Psoas muscle (tissue), 8 donors: ENCODE results near the gene BCDIN3D. TPM values are rescaled to one million over a fixed set of nuclear protein-coding genes. Genes with fewer than 3 reads are reported as not detected.

Experiments
- ATAC-seq, 4 donors: fragments of 200-7000 bp; cut with Tn5 transposase; one replicate each; pipeline ENCODE4 v1.9.1; 2020; ENCODE audit warnings: moderate library complexity in 3 of 4, mild to moderate bottlenecking in 2 of 4
- DNase-seq, 2 donors: peaks; one replicate each; pipeline ENCODE4 v3.0.0-alpha.2; 2020
- H3K27ac ChIP-seq: fragments of 200-600 bp; one replicate; pipeline ENCODE4 v1.8.0; 2022
- H3K27me3 ChIP-seq, 3 donors: fragments of 200-600 bp in 1 of 3; one replicate each; pipeline versions ENCODE4 v1.6.1 to v1.8.0; 2013 to 2022; ENCODE audit warnings: low read length in 2 of 3, mild to moderate bottlenecking in 2 of 3, moderate library complexity in 1 of 3; ENCODE audit not compliant: insufficient read depth in 3 of 3
- H3K36me3 ChIP-seq, 2 donors: fragments of 200-600 bp in 1 of 2; one replicate each; pipeline versions ENCODE4 v1.6.1 to v1.8.0; 2013 to 2022; ENCODE audit warnings: low read depth in 1 of 2, mild to moderate bottlenecking in 1 of 2, moderate library complexity in 1 of 2; ENCODE audit not compliant: insufficient read depth in 1 of 2
- H3K4me1 ChIP-seq: fragments of 200-600 bp; one replicate; pipeline ENCODE4 v1.8.0; 2022
- H3K4me3 ChIP-seq: fragments of 200-600 bp; one replicate; pipeline ENCODE4 v1.8.0; 2022; ENCODE audit warnings: mild to moderate bottlenecking
- H3K9me3 ChIP-seq: fragments of 200-600 bp; one replicate; pipeline ENCODE4 v1.8.0; 2022
- CTCF ChIP-seq: fragments of 200-600 bp; IDR thresholded peaks from one replicate; pipeline ENCODE4 v1.8.0; 2022; ENCODE audit warnings: antibody characterized with exemption
- WGBS, 3 donors: extraction: QIAGEN DNeasy Blood & Tissue Kit; methylation state at CpG; one replicate each; pipeline versions ENCODE4 v1.1.6 to v1.1.7; 2013; 5-methylcytosine and 5-hydroxymethylcytosine counted together
- intact Hi-C, 2 donors: fragments of 100-400 bp; cut with DNase I; formaldehyde crosslinking; loops; one replicate each; pipeline versions ENCODE4 v1.11.0 to v1.14.2; 2022
- polyA plus RNA-seq, 3 donors: library from polyadenylated mRNA; stranded (reverse); fragments of 200-250 nt; gene quantifications; one replicate each; pipeline ENCODE4 v1.2.3, GENCODE V29; 2013
- total RNA-seq, 4 donors: library from RNA; stranded (reverse); fragmentation: NEBNext Ultra II Directional in 2 of 4; extraction: Animal tissue kit (Norgen Biotek cat#: 25700) in 2 of 4; gene quantifications; one replicate each; pipeline versions ENCODE4 v1.2.1 to v1.2.4, GENCODE V29; 2021 to 2023
- donor health status: healthy with polysubstance abuse.
- donor health status: DM: no; HTN: no; CAD: no; lungs with moderate emphysema.
- donor health status: Bipolar disorder and iron deficiency.
- donor health status: healthy.
- donor health status: DM: yes; HTN: yes; CAD: no.
- donor health status: DM: no; HTN: no; CAD: no.
- donor health status: DM: no; HTN: no; CAD: no.
- donor health status: DM: yes; HTN: yes; CAD: no.

BCDIN3D gene
- total and polyA plus RNA-seq, 7 donors, result 1.6 to 9.0 (median 3.1) TPM

DNA sequence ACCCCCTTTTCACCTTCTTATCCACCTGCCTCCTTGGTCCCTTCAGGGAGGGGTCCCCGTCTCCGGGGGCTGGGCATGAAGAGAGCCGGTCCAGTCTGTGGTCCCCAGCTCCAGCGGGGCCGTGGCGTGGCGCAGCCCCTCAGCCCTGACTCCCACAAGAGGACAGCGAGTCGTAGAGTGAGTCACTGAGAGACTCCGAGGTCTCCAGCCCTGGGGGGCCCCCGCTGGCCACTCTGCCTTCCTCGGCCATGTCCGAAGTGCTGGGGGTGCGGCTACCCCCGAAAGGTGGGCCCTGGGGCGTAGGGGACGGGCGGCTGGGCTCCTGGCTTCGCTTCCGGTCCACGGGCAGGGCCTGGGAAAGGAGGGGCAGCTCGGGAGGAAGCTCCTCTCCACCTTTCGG lies 51.2 kb downstream of the BCDIN3D start:
- peaks cover 5% of the 10 kb centered on the region for H3K9me3 ChIP-seq
- DNase-seq, result no peak
- 84 to 91% (median 89%) methylated on average over 23 of the region's 23 CpGs for WGBS, 3 donors
- peaks cover 8 to 56% of the 10 kb centered on the region in 2 donors for H3K36me3 ChIP-seq
- no peaks in the 10 kb centered on the region for H3K27me3 ChIP-seq
- H3K27ac ChIP-seq, result no peak overlapping the region
- H3K4me1 ChIP-seq, result no peaks in the 10 kb centered on the region
- ATAC-seq, result no peak
- TF ChIP-seq CTCF, result no peak
- intact Hi-C loops, result no loop called here
- no peak overlapping the region for H3K4me3 ChIP-seq

- no peak for TF ChIP-seq CTCF
- 76 to 81% (median 80%) methylated on average over 22 of the region's 22 CpGs for WGBS, 3 donors
- no peak for DNase-seq
- Histone ChIP-seq H3K4me3 (no peak overlapping the region), H3K36me3 (peaks cover 8 to 52% of the 10 kb centered on the region in 2 donors), H3K4me1 (no peaks in the 10 kb centered on the region), H3K27ac (no peak overlapping the region), H3K9me3 (peaks cover 5% of the 10 kb centered on the region), H3K27me3 (no peaks in the 10 kb centered on the region)
- ATAC-seq, result no peak
- intact Hi-C loops, result no loop called here
Observed at GRCh38 chr12:49790741-49791555, 52.0 kb downstream of the BCDIN3D start.

DNA sequence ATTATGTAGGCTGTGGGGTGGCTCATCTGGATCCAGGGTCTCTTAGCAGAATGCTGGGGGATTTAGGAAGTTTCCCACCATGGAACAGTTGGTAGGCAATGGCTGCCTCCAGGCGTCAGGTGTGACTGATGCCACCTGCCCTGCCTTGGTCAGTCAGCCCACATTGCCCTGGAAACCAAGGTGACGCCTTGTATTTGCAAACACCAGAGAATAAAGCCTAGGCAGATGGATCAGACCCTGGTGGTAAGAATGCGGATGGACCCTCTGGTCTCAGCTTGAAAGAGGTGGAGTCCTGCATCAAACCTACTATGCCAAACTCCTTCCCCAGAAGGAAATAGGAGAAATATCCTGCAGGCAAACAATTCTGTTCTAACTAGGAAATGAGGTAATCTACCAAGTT lies 52.9 kb downstream of the BCDIN3D start:
- DNase-seq, result no peak

DNA sequence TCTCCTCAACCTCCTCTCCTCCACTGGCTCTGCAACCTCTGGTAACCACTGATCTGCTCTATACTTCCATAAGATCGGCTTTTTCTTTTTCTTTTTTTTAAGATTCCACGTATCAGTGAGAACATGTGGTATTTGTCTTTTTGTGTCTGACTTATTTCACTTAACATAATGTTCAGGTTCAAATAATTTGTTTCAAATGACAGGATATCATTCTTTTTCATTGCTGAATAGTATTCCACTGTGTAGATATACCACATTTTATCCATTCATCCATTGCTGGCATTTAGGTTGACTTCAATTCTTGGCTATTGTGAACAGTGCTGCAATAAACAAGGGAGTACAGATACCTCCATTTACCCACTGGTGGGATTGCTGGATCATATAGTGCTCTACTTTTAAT lies 55.2 kb downstream of the BCDIN3D start:
- 97 to 98% (median 98%) methylated on average over 2 of the region's 2 CpGs for WGBS, 3 donors

More for the DNA sequence above, 52.9 kb downstream of the BCDIN3D start:
- Histone ChIP-seq H3K4me3 (no peak overlapping the region), H3K36me3 (peaks cover 8 to 43% of the 10 kb centered on the region in 2 donors), H3K9me3 (peaks cover 5% of the 10 kb centered on the region), H3K27ac (no peak overlapping the region), H3K27me3 (no peaks in the 10 kb centered on the region), H3K4me1 (peaks cover 4% of the 10 kb centered on the region)
- no peak for ATAC-seq
- intact Hi-C loops, result no loop called here
- WGBS, 3 donors, result 80 to 87% (median 85%) methylated on average over 3 of the region's 3 CpGs
- TF ChIP-seq CTCF, result no peak

More for the DNA sequence above, 55.2 kb downstream of the BCDIN3D start:
- Histone ChIP-seq H3K4me3 (no peak overlapping the region), H3K27ac (no peak overlapping the region), H3K9me3 (peaks cover 5% of the 10 kb centered on the region), H3K27me3 (no peaks in the 10 kb centered on the region), H3K36me3 (peaks cover 5 to 32% of the 10 kb centered on the region in 2 donors), H3K4me1 (peaks cover 26% of the 10 kb centered on the region)
- no peak for DNase-seq
- ATAC-seq, result no peak
- TF ChIP-seq CTCF, result no peak
- intact Hi-C loops, result loop anchor here in 1 of 2 donors (1.0 kb wide), 1 partner anchor 13 kb away; no protein-coding TSS in a partner anchor

Other genes starting within 250 kb of the BCDIN3D start
- under 1 TPM; 0.44 to 0.63 (median 0.46) TPM for gene FAM186B, start 237.5 kb downstream of the BCDIN3D start, total RNA-seq
- under 1 TPM; 0.04 to 1.00 (median 0.23) TPM for gene FAM186B, start 237.5 kb downstream of the BCDIN3D start, polyA plus RNA-seq
- 10 to 100 TPM; 24.5 to 26.1 (median 25.3) TPM for gene PRPF40B, start 219.5 kb downstream of the BCDIN3D start, total RNA-seq
- 10 to 100 TPM; 10.1 to 18.8 (median 15.7) TPM for gene PRPF40B, start 219.5 kb downstream of the BCDIN3D start, polyA plus RNA-seq
- gene FMNL3, start 135.7 kb downstream of the BCDIN3D start, total RNA-seq, result 10 to 100 TPM in 1 of 4 donors, 1 to 10 TPM in 3; 5.5 to 11.3 (median 7.8) TPM
- gene FMNL3, start 135.7 kb downstream of the BCDIN3D start, polyA plus RNA-seq, result 1 to 10 TPM; 1.5 to 3.2 (median 1.8) TPM
- 100 to 1,000 TPM; 171 to 256 (median 241) TPM for gene TMBIM6, start 101.5 kb downstream of the BCDIN3D start, total RNA-seq
- gene TMBIM6, start 101.5 kb downstream of the BCDIN3D start, polyA plus RNA-seq, result 100 to 1,000 TPM; 164 to 317 (median 250) TPM
- 10 to 100 TPM; 11.7 to 16.5 (median 12.8) TPM for gene NCKAP5L, start 14.7 kb downstream of the BCDIN3D start, total RNA-seq
- 1 to 10 TPM; 6.8 to 7.8 (median 7.1) TPM for gene NCKAP5L, start 14.7 kb downstream of the BCDIN3D start, polyA plus RNA-seq
- gene FAIM2, start 60.8 kb upstream of the BCDIN3D start, total RNA-seq, result 1 to 10 TPM in 1 of 4 donors, under 1 TPM in 2, not detected in 1; 0.22 to 1.1 (median 0.58) TPM
- under 1 TPM in 2 of 3 donors, not detected in 1; 0.57 to 0.70 TPM for gene FAIM2, start 60.8 kb upstream of the BCDIN3D start, polyA plus RNA-seq
- not detected for gene AQP2, start 107.6 kb upstream of the BCDIN3D start, total RNA-seq
- not detected for gene AQP2, start 107.6 kb upstream of the BCDIN3D start, polyA plus RNA-seq
- not detected for gene AQP5, start 118.8 kb upstream of the BCDIN3D start, total RNA-seq
- under 1 TPM in 1 of 3 donors, not detected in 2; 0.05 TPM for gene AQP5, start 118.8 kb upstream of the BCDIN3D start, polyA plus RNA-seq
- gene AQP6, start 129.8 kb upstream of the BCDIN3D start, total RNA-seq, result not detected
- gene AQP6, start 129.8 kb upstream of the BCDIN3D start, polyA plus RNA-seq, result under 1 TPM in 1 of 3 donors, not detected in 2; 0.04 TPM
- 1 to 10 TPM; 4.6 to 6.1 (median 5.2) TPM for gene RACGAP1, start 182.4 kb upstream of the BCDIN3D start, total RNA-seq
- gene RACGAP1, start 182.4 kb upstream of the BCDIN3D start, polyA plus RNA-seq, result 10 to 100 TPM in 1 of 3 donors, 1 to 10 TPM in 2; 3.4 to 15.3 (median 5.5) TPM
- gene ASIC1, start 214.5 kb upstream of the BCDIN3D start, total RNA-seq, result under 1 TPM; 0.32 to 0.82 (median 0.60) TPM
- gene ASIC1, start 214.5 kb upstream of the BCDIN3D start, polyA plus RNA-seq, result under 1 TPM; 0.20 to 0.29 (median 0.25) TPM
- gene SMARCD1, start 242.2 kb upstream of the BCDIN3D start, total RNA-seq, result 10 to 100 TPM; 14.2 to 21.1 (median 17.9) TPM
- 10 to 100 TPM; 11.7 to 20.4 (median 12.3) TPM for gene SMARCD1, start 242.2 kb upstream of the BCDIN3D start, polyA plus RNA-seq